Lower leg skin (tissue), 4 donors: Measurements from ENCODE around the gene UGT2B7. TPM values are rescaled to one million over a fixed set of nuclear protein-coding genes. Genes with fewer than 3 reads are reported as not detected.

Source experiments
- DNase-seq, 2 donors: peaks; one replicate each; pipeline ENCODE4 v3.0.0-alpha.2; 2019; ENCODE audit warnings: low spot score in 2 of 2
- H3K4me3 ChIP-seq: fragments of 200-600 bp; sonication (generic); 2 replicates; pipeline ENCODE4 v1.5.1; 2017; ENCODE audit warnings: mild to moderate bottlenecking, low read depth; ENCODE audit not compliant: poor library complexity, severe bottlenecking
- CTCF ChIP-seq, 3 donors: fragments of 450-650 bp; IDR thresholded peaks; one replicate each; pipeline ENCODE4 v1.5.1; 2016; ENCODE audit warnings: antibody characterized with exemption in 3 of 3, mild to moderate bottlenecking in 3 of 3, moderate library complexity in 2 of 3
- POLR2A ChIP-seq, 2 donors: fragments of 450-650 bp; IDR thresholded peaks; one replicate each; pipeline ENCODE4 v1.6.1; 2016 to 2017; ENCODE audit warnings: antibody characterized with exemption in 2 of 2, mild to moderate bottlenecking in 1 of 2, moderate library complexity in 1 of 2
- WGBS, 2 donors: methylation state at CpG; one replicate each; pipeline ENCODE4 v1.1.5; 2018; 5-methylcytosine and 5-hydroxymethylcytosine counted together
- intact Hi-C: fragments of 100-400 bp; cut with DNase I; formaldehyde crosslinking; loops from one replicate; pipeline ENCODE4 v1.15.0; 2023; ENCODE audit warnings: low total_unique reads
- total RNA-seq, 4 donors: library from RNA; depleted of rRNA; stranded (reverse); fragments of >200 nt; gene quantifications; one replicate each; pipeline ENCODE4 v1.1.0, GENCODE V29; 2016

Gene UGT2B7
- total RNA-seq, 4 donors from 2014 or later, result 0.25 to 1.9 (median 0.56) TPM

- intact Hi-C loops, result no loop called here
- no peak for DNase-seq
- 78 to 80% methylated on average over 3 of the region's 3 CpGs for WGBS, 2 donors
- TF ChIP-seq POLR2A (IDR thresholded peaks at IDR 0.05) (no peak), CTCF (IDR thresholded peaks at IDR 0.05) (no peak)
- no peak overlapping the region for H3K4me3 ChIP-seq
Measured at GRCh38 chr4:69064391-69064790, 31.9 kb upstream of the UGT2B7 start.

- intact Hi-C loops, result no loop called here
- no peak overlapping the region for H3K4me3 ChIP-seq
- DNase-seq, result no peak
- TF ChIP-seq POLR2A (IDR thresholded peaks at IDR 0.05) (no peak), CTCF (IDR thresholded peaks at IDR 0.05) (no peak)
Measured at GRCh38 chr4:69066945-69067344, 29.3 kb upstream of the UGT2B7 start.

- intact Hi-C loops, result no loop called here
- no peak for TF ChIP-seq POLR2A (IDR thresholded peaks at IDR 0.05)
- no peak for TF ChIP-seq CTCF (IDR thresholded peaks at IDR 0.05)
- no peak for DNase-seq
- WGBS, 2 donors, result 60 to 94% methylated on average over 2 of the region's 2 CpGs
- H3K4me3 ChIP-seq, result no peak overlapping the region
Measured at GRCh38 chr4:69069085-69069484, 27.2 kb upstream of the UGT2B7 start.

GRCh38 chr4:69070590-69070989 is 25.7 kb upstream of the UGT2B7 start:
- DNase-seq, result no peak
- WGBS, 2 donors, result 56 to 86% methylated on average over 2 of the region's 2 CpGs
- TF ChIP-seq CTCF (IDR thresholded peaks at IDR 0.05) (no peak), POLR2A (IDR thresholded peaks at IDR 0.05) (no peak)
- intact Hi-C loops, result no loop called here
- no peak overlapping the region for H3K4me3 ChIP-seq

GRCh38 chr4:69071286-69071685 is 25.0 kb upstream of the UGT2B7 start:
- TF ChIP-seq CTCF (IDR thresholded peaks at IDR 0.05) (no peak), POLR2A (IDR thresholded peaks at IDR 0.05) (no peak)
- intact Hi-C loops, result no loop called here
- DNase-seq, result no peak
- 80 to 89% methylated on average over 1 of the region's 1 CpG for WGBS, 2 donors
- H3K4me3 ChIP-seq, result no peak overlapping the region

GRCh38 chr4:69073375-69073774 is 22.9 kb upstream of the UGT2B7 start:
- no peak for DNase-seq
- TF ChIP-seq CTCF (IDR thresholded peaks at IDR 0.05) (no peak), POLR2A (IDR thresholded peaks at IDR 0.05) (no peak)
- intact Hi-C loops, result no loop called here
- WGBS, 2 donors, result 85 to 88% methylated on average over 1 of the region's 1 CpG
- no peak overlapping the region for H3K4me3 ChIP-seq
